Suprapubic skin (tissue), 4 donors: ENCODE data around the gene ALG1. TPM values are rescaled to one million over a fixed set of nuclear protein-coding genes. Genes with fewer than 3 reads are reported as not detected.

Experiments
- DNase-seq, 2 donors: peaks; one replicate each; pipeline ENCODE4 v3.0.0-alpha.2; 2019; ENCODE audit warnings: low spot score in 2 of 2
- H3K27ac ChIP-seq: fragments of 200-600 bp; sonication (generic); one replicate; pipeline ENCODE4 v1.5.1; 2019
- H3K27me3 ChIP-seq: fragments of 200-600 bp; sonication (generic); one replicate; pipeline ENCODE4 v1.5.1; 2019
- H3K36me3 ChIP-seq: fragments of 200-600 bp; sonication (generic); one replicate; pipeline ENCODE4 v1.5.1; 2019
- H3K4me1 ChIP-seq: fragments of 200-600 bp; sonication (generic); one replicate; pipeline ENCODE4 v1.5.1; 2019
- H3K4me3 ChIP-seq: fragments of 200-600 bp; sonication (generic); one replicate; pipeline ENCODE4 v1.5.1; 2019; ENCODE audit warnings: mild to moderate bottlenecking
- H3K9me3 ChIP-seq: fragments of 200-600 bp; sonication (generic); one replicate; pipeline ENCODE4 v1.5.1; 2019
- CTCF ChIP-seq, 2 donors: fragments of 200-600 bp in 1 of 2; fragments of 450-650 bp in 1 of 2; sonication (generic) in 1 of 2; IDR thresholded peaks; one replicate each; pipeline ENCODE4 v1.5.1; 2016 to 2019; ENCODE audit warnings: antibody characterized with exemption in 2 of 2, mild to moderate bottlenecking in 1 of 2, moderate library complexity in 1 of 2
- EP300 ChIP-seq: sonication (generic); formaldehyde crosslinking; IDR thresholded peaks from one replicate; pipeline ENCODE4 v1.6.1; 2017; ENCODE audit warnings: antibody characterized with exemption
- POLR2A ChIP-seq, 2 donors: fragments of 450-650 bp; IDR thresholded peaks; one replicate each; pipeline ENCODE4 v1.6.1; 2017; ENCODE audit warnings: antibody characterized with exemption in 2 of 2, mild to moderate bottlenecking in 2 of 2, moderate library complexity in 2 of 2
- POLR2AphosphoS5 ChIP-seq, 3 donors: sonication (generic); formaldehyde crosslinking; IDR thresholded peaks; one replicate each; pipeline ENCODE4 v1.6.1; 2017; ENCODE audit warnings: antibody characterized with exemption in 3 of 3
- WGBS: methylation state at CpG from one replicate; pipeline ENCODE4 v1.1.5; 2018; 5-methylcytosine and 5-hydroxymethylcytosine counted together
- total RNA-seq, 4 donors: library from RNA; depleted of rRNA; stranded (reverse); fragments of >200 nt; gene quantifications; one replicate each; pipeline ENCODE4 v1.1.0, GENCODE V29; 2016

Gene ALG1
- total RNA-seq, 4 donors from 2014 or later, result 14.5 to 22.3 (median 19.0) TPM

- Histone ChIP-seq H3K4me1 (no peaks in the 10 kb centered on the region), H3K36me3 (no peaks in the 10 kb centered on the region), H3K27ac (no peak overlapping the region), H3K4me3 (no peak overlapping the region), H3K9me3 (no peaks in the 10 kb centered on the region), H3K27me3 (no peaks in the 10 kb centered on the region)
- WGBS, result 90% methylated on average over 3 of the region's 10 CpGs
- DNase-seq, result no peak
- TF ChIP-seq CTCF (IDR thresholded peaks at IDR 0.05), result no peak
Measured at GRCh38 chr16:5060073-5060641, 11.5 kb upstream of the ALG1 start.

DNA sequence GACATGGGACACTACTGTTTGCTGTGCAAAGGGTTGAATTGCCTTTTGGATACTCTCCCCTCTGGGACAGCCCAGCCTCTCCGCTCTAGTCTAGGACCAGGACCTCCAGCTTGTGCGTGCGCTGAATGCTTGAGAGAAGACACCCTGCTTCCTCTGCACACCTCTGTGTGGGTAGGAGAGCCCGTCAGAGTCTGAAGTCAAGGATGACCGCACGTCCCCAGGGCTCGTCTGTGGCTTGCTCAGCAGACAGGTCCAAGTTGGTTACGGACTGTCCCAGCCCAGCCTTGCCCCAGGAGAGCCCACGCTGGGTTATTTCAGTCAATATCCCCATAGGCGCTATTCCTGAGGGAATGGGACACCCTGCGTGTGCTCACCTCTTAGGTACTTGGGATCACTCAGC lies 9.6 kb upstream of the ALG1 start:
- Histone ChIP-seq H3K27ac (no peak overlapping the region), H3K36me3 (no peaks in the 10 kb centered on the region), H3K4me3 (no peak overlapping the region), H3K9me3 (no peaks in the 10 kb centered on the region), H3K4me1 (no peaks in the 10 kb centered on the region), H3K27me3 (no peaks in the 10 kb centered on the region)
- WGBS, result 77% methylated on average over 6 of the region's 11 CpGs
- no peak for TF ChIP-seq POLR2A (IDR thresholded peaks at IDR 0.05)
- no peak for TF ChIP-seq POLR2AphosphoS5 (IDR thresholded peaks at IDR 0.05)
- TF ChIP-seq CTCF (IDR thresholded peaks at IDR 0.05), result no peak
- no peak for TF ChIP-seq EP300
- no peak for DNase-seq

- Histone ChIP-seq H3K27ac (no peak overlapping the region), H3K27me3 (no peaks in the 10 kb centered on the region), H3K4me3 (no peak overlapping the region), H3K9me3 (no peaks in the 10 kb centered on the region), H3K36me3 (no peaks in the 10 kb centered on the region), H3K4me1 (no peaks in the 10 kb centered on the region)
- TF ChIP-seq EP300 (no peak), CTCF (IDR thresholded peaks at IDR 0.05) (no peak), POLR2A (IDR thresholded peaks at IDR 0.05) (no peak), POLR2AphosphoS5 (IDR thresholded peaks at IDR 0.05) (no peak)
- no peak for DNase-seq
- WGBS, result 61% methylated on average over 19 of the region's 19 CpGs
Measured at GRCh38 chr16:5062790-5063765, 8.6 kb upstream of the ALG1 start.

DNA sequence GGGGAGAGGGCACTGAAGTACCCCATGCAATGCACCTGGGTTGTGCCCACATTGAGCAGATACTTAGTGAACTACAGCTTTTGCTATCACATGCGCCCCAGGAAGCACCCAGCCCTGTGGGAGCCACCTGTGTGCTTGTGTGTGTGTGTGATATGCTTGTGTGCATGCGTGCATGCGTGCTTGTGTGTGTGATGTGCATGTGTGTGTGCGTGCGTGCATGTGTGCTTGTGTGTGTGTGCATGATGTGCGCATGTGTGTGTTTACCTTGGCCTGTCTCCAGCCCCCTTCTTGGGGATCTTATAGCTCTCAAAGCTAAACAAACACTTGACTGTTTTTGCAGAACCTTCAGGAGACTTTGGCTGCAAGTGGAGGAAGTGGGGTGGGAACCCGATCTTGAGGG lies 6.7 kb upstream of the ALG1 start:
- no peak overlapping the region for H3K4me3 ChIP-seq
- no peak for TF ChIP-seq POLR2A (IDR thresholded peaks at IDR 0.05)
- no peak for TF ChIP-seq EP300
- no peak for TF ChIP-seq POLR2AphosphoS5 (IDR thresholded peaks at IDR 0.05)
- TF ChIP-seq CTCF (IDR thresholded peaks at IDR 0.05), result no peak
- WGBS, result 73% methylated on average over 2 of the region's 7 CpGs

DNA sequence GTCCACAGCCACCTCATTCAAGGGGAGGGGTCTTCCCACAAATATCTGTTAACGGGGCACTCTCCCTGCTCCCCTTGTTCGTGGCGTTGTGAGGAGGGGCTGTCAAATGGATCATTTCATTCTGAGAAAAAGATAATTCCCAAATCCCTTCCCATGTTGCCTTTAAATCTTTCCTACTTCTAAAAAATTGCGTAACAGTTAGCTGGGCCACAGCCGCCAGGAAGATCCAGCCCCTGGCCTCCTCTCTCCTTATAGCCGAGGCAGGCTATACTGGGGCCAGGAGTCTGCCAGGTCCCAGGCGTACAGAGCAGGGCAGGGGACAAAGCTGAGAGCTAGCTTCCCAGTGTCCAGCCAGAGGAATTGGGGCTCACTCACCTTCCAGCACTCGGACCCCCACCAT lies 6.3 kb upstream of the ALG1 start:
- Histone ChIP-seq H3K4me3 (no peak overlapping the region), H3K4me1 (no peaks in the 10 kb centered on the region), H3K27me3 (no peaks in the 10 kb centered on the region), H3K27ac (no peak overlapping the region), H3K9me3 (no peaks in the 10 kb centered on the region), H3K36me3 (no peaks in the 10 kb centered on the region)
- WGBS, result 58% methylated on average over 8 of the region's 8 CpGs
- no peak for DNase-seq
- no peak for TF ChIP-seq EP300
- no peak for TF ChIP-seq POLR2A (IDR thresholded peaks at IDR 0.05)
- no peak for TF ChIP-seq CTCF (IDR thresholded peaks at IDR 0.05)
- no peak for TF ChIP-seq POLR2AphosphoS5 (IDR thresholded peaks at IDR 0.05)

More for the DNA sequence above, 6.7 kb upstream of the ALG1 start:
- Histone ChIP-seq H3K36me3 (no peaks in the 10 kb centered on the region), H3K27me3 (no peaks in the 10 kb centered on the region), H3K27ac (no peak overlapping the region), H3K4me1 (no peaks in the 10 kb centered on the region), H3K9me3 (no peaks in the 10 kb centered on the region)
- DNase-seq, result no peak
